GM12878 (cell line): ENCODE results near the gene MAN2A2.

Experiments
- BRCA1 ChIP-seq: IDR thresholded peaks from 2 replicates; pipeline ENCODE4 v1.6.1; 2011; ENCODE audit warnings: low read depth, low read length, improper control_type of control experiment
- CEBPB ChIP-seq, 2 experiments: fragments of 150-350 bp in 1 of 2; IDR thresholded peaks; 2 replicates each; pipeline ENCODE4 v1.6.1; 2012 to 2014; ENCODE audit warnings: low read depth in 2 of 2, low read length in 2 of 2, borderline replicate concordance in 1 of 2, inconsistent platforms in 1 of 2
- CHD4 ChIP-seq: fragments of 200-600 bp; sonication (generic); IDR thresholded peaks from 2 replicates; pipeline ENCODE4 v1.6.1; 2016; ENCODE audit warnings: mild to moderate bottlenecking
- CTCF ChIP-seq, 3 experiments: IDR thresholded peaks in 2 of 3; conservative IDR thresholded peaks in 1 of 3; 2 replicates each; pipeline ENCODE4 v1.5.1; 2011; ENCODE audit warnings: low read depth in 3 of 3, low read length in 3 of 3, mild to moderate bottlenecking in 3 of 3, control low read depth in 2 of 3, moderate library complexity in 2 of 3, inconsistent platforms in 1 of 3, mixed read lengths in 1 of 3; ENCODE audit not compliant: control insufficient read depth in 2 of 3, insufficient read depth in 1 of 3; ENCODE audit errors: extremely low read depth in 1 of 3
- ESRRA ChIP-seq: IDR thresholded peaks from 2 replicates; pipeline ENCODE4 v1.6.1; 2012; ENCODE audit warnings: mild to moderate bottlenecking, low read length, improper control_type of control experiment
- ETV6 ChIP-seq, 2 experiments: fragments of 450-650 bp in 1 of 2; IDR thresholded peaks in 1 of 2; conservative IDR thresholded peaks in 1 of 2; 2 replicates each; pipeline ENCODE4 v1.6.1; 2014; ENCODE audit warnings: antibody characterized with exemption in 1 of 2, borderline replicate concordance in 1 of 2, low read depth in 1 of 2, mild to moderate bottlenecking in 1 of 2, moderate library complexity in 1 of 2
- EZH2 ChIP-seq: IDR thresholded peaks from 2 replicates; pipeline ENCODE4 v1.6.1; 2012; ENCODE audit warnings: low read depth, mild to moderate bottlenecking, control low read depth, inconsistent platforms, low read length, borderline replicate concordance; ENCODE audit not compliant: control insufficient read depth
- IKZF2 ChIP-seq, 2 experiments: fragments of 450-650 bp; IDR thresholded peaks; 2 replicates each; pipeline ENCODE4 v1.6.1; 2017; ENCODE audit warnings: mild to moderate bottlenecking in 2 of 2, moderate library complexity in 2 of 2
- POLR2AphosphoS5 ChIP-seq: IDR thresholded peaks from 2 replicates; pipeline ENCODE4 v1.6.1; 2011; ENCODE audit warnings: mild to moderate bottlenecking, low read length, inconsistent platforms
- RFX5 ChIP-seq: IDR thresholded peaks from 2 replicates; pipeline ENCODE4 v1.6.1; 2011; ENCODE audit warnings: low read depth, low read length, improper control_type of control experiment
- USF2 ChIP-seq: IDR thresholded peaks from 2 replicates; pipeline ENCODE4 v1.6.1; 2011; ENCODE audit warnings: low read depth, low read length, improper control_type of control experiment, borderline replicate concordance
- ZBTB11 ChIP-seq: fragments of 450-650 bp; formaldehyde crosslinking; IDR thresholded peaks from 2 replicates; pipeline ENCODE4 v1.5.0; 2022; ENCODE audit warnings: mild to moderate bottlenecking, missing genetic modification characterization

GRCh38 chr15:90907051-90907660, 4.1 kb downstream of the MAN2A2 start:
- TF ChIP-seq CEBPB (IDR thresholded peaks at IDR 0.05; ENCODE audit: borderline replicate concordance in 1 of 2, low read depth in 2 of 2, low read length in 2 of 2) (no peak), RFX5 (no peak), EZH2 (no peak), POLR2AphosphoS5 (no peak), ESRRA (no peak), CTCF (IDR thresholded peaks at IDR 0.05 in 2 of 3, conservative IDR thresholded peaks at IDR 0.05 in 1 of 3; ENCODE audit: control insufficient read depth in 2 of 3, extremely low read depth in 1 of 3, insufficient read depth in 1 of 3, low read depth in 3 of 3, low read length in 3 of 3) (no peak), IKZF2 (IDR thresholded peaks at IDR 0.05) (no peak), ETV6 (conservative IDR thresholded peaks at IDR 0.05 in 1 of 2, IDR thresholded peaks at IDR 0.05 in 1 of 2; ENCODE audit: borderline replicate concordance in 1 of 2, low read depth in 1 of 2) (no peak), USF2 (no peak), CHD4 (no peak), ZBTB11 (no peak), BRCA1 (no peak)
